Measurements from ENCODE around the gene SH3TC1. TPM values are rescaled to one million over a fixed set of nuclear protein-coding genes. Genes with fewer than 3 reads are reported as not detected.

SH3TC1 gene
- total RNA-seq, 1 experiment from 2014 or later: 5.0 TPM

DNA sequence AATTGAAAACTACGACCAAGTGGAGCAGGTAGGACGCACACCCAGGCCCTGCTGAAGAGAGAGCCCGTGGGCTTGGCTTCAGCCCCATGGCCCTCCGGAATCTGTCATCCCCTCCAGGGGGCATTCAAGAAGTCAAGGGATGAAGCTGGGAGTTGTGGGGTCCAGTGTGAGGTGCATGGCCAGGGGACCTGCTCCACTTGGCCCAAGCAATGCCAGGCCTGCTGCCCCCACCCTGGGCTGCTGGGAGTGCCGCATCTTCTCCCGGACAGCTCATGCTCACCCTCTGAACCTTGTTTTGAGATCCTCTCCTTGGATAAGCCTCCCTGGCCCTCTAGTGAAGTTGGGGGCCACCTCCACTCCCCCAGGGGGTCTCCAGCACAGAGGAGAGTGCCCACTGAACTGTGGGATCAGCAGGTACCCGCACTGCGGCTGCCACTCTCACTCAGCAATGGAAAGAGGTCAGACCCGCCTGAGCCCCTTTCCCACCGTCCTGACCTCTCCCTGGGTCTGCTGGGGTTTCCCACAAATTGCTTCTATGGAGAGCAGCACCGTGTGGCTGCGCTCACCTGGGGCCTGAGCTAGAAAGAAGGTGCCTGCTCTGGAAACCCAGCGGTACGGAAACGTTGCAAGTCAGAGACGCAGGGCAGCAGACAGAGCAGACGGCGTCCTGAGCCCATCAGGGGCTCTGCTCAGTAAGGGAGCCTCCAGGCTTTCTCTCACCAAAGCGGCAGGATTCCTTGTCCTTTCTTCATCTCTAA lies 35.5 kb upstream of the SH3TC1 start:
- no peak for DNase-seq (ENCODE audit: low read depth)

DNA sequence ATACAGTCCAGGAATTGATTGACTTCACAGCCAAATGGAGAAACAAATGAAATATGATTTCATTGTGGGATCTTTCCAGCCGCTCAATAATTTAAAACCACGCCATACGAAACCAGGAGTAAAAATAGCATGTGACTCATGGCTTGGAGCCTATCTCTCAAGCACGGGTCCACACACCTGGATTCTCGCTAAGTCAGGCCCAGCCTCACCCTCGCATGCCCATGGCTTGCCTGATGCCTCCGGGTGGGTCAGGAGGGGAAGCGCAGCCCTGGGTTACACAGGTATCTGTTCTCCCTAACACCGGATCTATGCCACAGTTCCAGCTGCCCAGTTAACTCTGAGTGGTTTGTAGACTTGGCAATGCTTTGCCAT lies 34.9 kb upstream of the SH3TC1 start:
- no peak for DNase-seq (ENCODE audit: low read depth)

DNA sequence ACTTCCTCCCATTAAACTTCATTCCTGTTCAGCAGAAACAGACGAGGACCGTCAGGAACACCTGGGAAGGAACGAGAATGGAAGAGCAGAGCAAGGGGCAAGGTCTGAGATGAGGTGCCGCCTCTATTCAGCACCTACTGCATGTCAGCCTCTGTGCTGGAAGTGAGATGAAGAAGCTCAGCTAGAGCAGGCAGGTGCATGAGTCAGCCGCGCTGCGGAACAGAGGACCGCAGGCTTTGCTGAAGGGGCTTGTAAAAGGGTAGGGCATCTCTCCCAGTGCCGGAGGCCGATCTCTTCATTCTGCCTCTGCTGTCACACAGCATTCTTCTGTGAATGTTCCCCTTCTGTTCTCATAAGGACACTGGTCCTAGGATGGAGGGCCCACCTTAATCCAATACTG lies 34.4 kb upstream of the SH3TC1 start:
- DNase-seq (ENCODE audit: low read depth): no peak

DNA sequence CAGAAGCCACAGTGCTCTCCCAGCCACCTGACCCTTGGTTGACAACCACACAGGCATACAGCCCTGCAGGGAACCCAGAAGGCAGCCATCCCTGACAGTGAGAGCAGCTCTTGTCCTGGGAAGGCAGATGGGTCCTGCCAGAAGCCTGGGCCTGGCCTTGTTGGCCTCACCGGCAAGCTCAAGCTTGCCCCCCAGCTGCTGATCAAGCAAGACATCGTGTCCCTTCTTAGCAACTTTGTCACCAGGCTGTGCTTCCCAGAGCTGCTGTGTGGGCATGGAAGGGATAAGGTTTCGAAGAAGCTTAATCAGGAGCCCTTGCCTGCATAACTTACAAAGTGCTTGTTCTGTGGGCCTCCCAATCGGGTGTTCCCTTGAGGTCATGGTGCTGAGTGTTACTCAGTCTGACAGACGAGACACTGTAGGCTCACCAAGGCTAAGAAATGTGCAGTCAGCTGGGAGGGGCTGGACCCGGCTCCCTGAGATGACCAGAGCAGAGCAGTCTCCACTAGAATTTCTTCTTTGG lies 33.7 kb upstream of the SH3TC1 start:
- no peak for DNase-seq (ENCODE audit: low read depth)

DNA sequence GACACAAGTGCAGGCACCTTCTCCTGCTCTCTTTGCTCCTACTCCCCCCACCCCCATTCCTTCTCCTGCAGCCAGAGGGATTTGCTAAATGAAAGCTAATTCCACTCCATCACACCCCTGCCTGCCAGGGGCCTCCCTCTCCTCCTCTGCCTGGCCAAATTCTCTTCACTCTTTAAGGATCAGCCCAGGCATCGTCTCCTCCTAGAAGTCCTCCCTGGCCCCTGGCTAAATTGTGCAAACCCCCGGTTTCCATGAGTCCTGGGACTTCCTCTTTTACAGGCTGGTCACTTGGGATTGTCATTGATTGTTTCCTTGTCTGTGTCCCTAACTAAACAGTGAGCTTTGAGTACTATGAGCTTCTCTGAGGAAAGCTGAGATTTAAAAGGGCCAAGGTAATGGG lies 31.8 kb upstream of the SH3TC1 start:
- DNase-seq (ENCODE audit: low read depth): no peak

DNA sequence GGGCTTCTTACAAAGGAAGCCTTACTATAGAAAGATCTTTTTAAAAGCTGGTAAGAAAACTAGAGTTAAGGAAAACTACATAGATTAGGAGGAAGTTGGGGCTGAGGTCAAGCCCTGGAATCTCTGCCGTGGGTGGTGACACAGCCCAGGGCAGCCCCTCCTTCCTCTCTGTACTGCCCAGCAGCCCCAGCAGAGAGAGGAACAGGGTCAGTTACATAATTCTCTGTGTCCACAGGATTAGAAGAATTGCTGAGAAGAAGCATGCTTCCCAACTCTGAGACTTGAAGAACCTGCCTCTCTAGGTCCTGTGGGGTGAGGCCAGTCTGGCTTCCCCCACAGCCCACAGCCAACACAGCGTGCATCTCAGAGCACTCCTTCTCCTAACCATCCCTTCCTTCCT lies 31.3 kb upstream of the SH3TC1 start:
- no peak for DNase-seq (ENCODE audit: low read depth)

DNA sequence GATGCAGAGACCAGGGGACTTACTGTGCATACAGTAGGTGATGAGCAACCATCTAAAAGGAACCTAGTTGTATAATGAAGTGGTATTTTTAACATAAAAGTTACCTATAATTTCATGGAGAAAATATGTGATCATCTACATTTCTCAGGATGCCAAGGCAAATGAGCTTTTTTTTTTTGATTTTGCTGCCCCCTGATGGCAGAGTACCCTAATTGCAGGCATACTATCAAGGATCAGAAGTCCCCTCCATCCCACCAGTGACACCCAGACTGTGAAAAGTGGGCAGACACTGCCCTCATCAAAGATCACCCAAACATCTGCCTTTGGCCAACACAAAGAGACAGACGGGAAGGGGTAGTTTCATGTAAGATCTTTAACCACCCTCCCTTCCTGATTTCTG lies 30.9 kb upstream of the SH3TC1 start:
- no peak for DNase-seq (ENCODE audit: low read depth)

DNA sequence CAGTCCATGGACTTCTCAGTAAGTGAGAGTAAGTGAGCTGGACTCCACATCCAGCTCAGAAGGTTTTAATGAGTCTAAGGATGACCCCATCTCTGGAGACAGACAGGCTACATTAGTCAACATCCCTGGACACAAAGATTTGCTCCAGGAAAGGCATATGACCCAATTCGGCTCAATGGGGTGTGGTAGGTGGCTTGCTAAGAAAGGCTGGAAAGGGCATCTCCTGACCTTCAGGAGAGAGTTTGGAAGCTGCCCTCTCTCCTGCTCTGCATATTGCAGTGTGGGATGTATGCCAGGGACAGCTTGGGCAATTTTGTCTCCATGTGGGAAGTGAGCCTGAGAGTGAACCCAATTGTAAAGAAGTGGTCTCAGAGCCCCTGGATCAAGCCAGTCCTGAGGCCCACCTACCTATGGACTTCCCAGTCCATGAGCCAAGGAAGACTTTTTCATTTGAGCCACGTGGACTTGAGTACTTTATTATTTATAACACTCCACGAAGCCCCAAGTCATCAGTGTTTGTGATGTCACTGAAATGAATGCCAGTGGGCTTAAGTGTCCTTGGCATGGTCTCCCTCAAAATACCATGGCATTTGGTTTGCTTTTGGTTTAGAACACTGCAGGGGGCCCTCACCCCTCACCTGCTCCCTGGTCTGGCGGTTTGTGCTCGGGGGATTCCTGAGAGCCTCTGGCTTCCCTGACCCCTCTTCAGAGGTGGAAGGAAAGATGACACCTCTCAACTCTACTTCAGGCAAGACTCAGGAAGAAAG lies 30.1 kb upstream of the SH3TC1 start:
- no peak for DNase-seq (ENCODE audit: low read depth)

DNA sequence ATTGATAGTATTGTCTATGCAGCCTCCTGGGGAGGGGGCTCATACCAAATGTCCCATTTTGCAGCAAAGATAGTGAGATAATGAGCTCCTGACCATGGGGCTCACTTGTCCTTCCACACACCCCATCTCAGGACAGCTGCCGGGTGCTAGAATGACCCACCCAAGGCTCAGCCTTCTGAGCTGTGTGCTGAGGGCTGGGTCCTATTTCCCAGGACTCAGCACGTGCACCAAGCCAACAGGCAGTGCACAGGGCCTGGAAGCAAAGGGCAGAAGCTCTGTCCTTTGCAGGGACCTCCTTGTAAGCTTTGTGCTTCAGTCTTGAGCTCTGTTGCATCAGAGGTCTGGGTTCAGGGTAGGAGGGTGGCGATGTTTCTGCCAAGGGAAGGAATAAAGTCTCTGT lies 29.3 kb upstream of the SH3TC1 start:
- no peak for DNase-seq (ENCODE audit: low read depth)

DNA sequence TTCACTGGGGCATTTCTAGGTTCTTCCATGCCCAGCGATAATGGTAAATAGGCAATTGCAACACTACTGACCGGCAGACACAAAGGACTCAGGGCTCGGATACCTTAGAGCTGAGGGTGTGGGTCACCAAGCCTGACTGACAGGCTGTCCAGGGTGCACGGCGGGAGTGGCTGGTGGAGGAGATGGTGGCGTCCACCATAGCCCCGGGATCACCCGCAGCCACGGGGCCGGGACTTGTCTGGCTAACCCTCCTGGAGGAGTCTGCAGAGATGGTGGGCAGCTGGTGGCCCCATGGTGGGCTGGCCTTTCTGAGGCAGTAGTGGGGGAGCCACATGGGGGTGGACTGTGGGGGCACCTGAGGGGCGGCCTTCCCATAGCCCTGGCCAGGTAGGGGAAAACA lies 28.7 kb upstream of the SH3TC1 start:
- DNase-seq (ENCODE audit: low read depth): no peak

DNA sequence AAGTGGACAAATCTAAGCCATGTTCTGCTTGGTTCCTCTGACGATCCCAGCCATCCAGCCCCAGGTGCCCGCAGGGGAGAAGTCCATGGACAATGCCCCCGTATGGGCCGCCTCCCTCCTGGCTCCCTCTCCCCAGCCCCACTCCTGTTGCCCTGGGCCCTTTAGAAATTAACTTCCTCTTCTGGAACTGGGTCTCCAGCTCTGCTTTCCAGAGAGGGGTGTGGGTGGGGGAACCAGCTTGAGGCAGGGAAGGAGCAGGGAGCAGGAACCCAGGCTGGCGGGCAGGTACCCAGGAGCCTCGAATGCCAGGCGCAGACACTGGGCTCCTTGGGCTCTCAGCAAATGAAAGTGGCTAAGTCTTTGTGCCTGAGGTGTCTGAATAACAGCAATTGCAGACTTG lies 27.8 kb upstream of the SH3TC1 start:
- no peak for DNase-seq (ENCODE audit: low read depth)

DNA sequence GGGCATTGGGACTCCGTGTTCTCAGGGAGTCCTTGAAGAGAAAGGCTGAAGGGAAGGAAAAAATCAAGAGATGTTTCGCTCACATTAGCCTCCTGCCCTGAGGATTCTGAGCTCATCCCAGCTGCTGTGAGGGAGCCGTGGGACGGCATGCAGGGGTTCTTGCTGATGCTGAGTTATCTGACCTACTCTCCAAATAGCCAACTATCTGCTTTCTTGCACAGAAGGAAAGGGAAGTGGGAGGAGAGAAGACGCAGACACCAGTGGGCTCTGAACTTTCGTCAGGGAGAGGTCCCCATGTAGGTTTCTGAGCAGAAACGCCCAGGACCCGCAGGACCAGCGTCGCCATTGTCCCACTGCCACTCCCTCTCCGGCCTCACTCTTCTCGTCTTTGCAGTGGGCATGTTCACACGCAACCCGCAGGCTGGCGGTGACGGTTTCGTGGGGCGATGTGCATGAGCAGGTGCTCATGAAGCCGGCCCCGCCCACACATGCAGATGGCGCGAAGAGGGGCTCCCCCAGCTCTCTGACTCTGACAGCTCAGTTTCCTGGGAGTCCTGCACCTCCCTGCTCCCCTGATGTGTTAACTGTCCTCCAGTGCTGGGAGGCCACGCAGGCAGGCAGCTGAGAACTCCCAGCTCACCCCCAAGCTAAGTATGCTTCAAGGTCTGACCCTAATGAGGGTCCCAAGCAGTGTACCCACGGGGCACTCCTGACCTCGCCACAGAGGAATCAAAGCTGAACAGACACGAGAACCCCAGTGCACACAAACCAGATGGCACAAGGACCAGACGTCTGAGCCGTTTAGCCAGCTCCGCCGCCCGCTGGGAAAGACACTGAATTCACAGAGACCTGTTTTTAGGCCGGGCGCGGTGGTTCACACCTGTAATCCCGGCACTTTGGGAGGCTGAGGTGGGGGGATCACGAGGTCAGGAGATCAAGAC lies 26.8 kb upstream of the SH3TC1 start:
- no peak for DNase-seq (ENCODE audit: low read depth)

DNA sequence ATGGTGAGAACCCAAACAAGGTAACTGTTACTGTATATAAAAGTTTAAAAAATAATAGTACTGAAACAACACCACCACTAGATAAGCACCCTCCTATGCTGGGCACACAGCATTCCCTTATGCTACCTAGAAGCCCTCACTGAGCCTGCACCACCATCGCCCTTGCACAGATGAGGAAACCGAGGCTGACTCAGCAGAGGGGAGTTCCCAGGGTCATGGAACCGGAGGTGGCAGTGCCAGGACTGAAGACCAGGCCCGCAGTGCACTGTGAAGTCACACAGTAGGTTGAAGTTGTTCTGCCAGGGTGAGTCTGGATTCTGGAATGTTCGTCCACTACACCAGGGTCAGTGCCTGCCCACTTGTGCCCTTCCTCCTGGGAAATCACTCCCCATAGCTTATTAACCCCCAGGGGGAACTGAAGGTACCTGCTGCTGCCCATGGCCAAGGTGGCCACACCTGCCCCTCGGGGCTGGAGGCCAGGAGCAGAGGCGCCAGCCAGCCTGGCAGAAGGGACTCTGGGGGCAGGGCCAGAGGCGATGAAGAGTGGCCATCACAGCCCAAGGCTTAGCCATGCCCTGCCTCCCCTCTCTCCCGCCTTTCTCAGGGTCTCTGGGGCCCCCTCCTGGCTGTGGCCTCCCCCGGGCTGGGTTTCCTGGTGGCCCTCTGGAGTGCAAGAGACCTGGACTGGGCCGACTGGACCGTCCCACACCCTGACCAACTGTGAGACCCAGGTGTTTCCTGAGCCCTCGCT lies 25.4 kb upstream of the SH3TC1 start:
- DNase-seq (ENCODE audit: low read depth): no peak

DNA sequence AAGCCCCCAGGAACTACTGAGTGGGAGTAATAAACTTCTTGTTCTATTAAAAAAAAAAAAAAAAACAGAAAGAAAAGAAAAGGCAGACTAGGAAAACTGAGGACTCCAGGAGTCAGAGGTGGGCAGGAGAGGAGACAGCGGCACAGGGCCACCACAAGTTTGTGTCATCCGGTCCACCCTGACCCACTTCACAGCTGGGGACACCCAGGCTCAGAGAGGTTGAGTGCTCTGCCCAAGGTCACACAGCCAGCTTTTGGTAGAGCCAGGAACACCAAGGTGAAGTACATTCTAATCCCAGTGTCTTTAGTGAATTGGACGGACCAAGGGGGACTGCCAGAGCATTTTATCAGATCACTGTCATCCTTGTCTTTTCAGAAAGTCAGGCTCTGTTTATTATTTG lies 24.1 kb upstream of the SH3TC1 start:
- DNase-seq (ENCODE audit: low read depth): no peak

DNA sequence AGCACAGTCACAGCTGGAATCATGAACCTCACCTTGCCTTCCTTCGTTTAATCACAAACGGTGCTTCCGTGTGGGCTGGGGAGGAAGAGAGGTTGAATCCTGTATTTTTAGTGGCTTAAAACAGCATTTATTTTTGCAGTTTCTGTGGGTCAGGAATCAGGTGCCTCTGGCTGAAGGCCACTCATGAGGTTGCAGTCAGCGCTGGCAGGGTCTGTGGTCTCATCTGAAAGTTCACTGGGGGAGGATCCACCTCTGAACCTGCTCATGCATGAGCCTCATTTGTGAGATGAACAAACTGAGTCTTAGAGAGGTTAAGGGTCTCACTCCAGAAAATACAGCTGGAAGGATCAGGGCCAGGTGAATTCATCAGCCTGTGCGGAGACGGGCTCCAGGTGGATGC lies 23.4 kb upstream of the SH3TC1 start:
- DNase-seq (ENCODE audit: low read depth): no peak

DNA sequence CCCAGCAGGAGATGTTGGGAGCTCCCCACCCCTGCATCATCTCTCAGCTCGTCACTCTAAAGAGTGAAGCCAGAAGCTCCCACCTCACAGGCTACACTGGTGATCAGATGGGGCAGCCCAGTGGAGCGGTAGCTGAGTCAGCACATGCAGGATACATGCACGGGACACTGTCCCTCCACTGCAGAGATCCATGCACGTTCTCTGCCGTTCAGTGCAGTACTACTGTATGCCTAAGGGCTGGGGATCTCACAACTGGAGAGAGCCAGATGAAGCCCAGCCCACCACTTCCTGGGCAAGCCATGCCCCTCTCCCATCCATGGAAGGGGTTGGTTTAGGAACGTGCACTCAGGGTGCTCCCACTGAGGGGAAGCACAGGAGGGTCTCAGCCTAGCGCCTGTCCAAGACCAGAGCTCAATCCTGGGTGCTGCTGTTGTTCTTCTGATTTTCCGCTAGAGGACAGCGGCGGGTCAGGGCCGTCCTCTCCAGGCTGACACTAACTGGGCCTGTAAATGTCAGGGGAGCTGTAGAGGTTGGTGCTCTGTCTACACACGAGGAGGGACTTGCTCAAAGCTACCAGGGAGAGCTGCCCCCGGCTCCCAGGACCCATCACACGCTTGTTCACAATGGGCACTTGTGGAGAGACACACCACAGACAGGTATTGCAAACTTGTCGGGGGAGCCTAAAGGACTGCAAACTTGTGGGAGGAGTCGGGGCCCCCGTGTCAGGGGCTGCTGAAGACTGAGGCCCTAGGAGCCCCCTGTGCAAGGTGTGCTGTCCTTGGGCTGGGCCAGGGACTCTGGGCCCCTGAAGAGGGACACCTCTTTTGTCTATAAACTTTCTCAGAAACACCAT lies 22.3 kb upstream of the SH3TC1 start:
- DNase-seq (ENCODE audit: low read depth): peak; percentile 46

DNA sequence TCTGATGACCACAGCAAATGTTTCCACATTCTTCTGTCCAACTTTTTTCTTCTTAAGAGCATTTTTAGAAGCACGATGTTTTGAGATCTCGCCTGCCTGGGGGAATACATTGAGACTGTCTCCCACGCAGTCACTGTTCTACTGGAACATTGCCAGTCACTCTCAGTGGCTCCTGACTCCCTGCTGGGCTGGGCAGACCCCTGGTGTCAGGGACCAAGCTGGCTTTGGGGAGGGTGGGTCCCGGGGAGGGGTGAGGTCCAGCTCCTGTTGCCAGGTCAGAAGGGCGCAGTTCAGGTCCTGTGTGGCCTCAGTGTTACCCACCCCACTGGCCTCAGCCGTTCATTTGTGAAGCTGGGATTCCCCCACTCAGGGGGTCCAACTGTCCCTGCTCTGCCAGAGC lies 21.5 kb upstream of the SH3TC1 start:
- no peak for DNase-seq (ENCODE audit: low read depth)

DNA sequence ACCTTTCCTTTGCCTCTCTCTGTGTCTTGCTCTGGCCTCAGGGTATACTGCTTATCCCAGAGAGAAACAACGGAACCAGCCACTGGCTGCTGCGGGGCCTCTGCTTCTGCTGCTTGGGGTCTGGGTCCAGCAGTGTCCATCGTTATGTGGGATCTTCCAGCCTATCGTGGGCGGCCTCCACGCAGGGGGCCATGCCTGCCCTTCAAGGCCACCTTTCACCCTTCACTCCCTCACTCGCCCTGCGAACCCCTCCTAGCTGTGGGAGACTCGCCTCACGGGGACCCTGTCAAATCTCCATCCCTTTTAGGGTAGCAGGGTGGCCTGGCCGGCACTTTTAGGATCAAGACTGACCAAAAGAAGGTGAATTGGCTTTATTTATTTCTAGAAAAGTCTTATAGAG lies 21.1 kb upstream of the SH3TC1 start:
- no peak for DNase-seq (ENCODE audit: low read depth)

DNA sequence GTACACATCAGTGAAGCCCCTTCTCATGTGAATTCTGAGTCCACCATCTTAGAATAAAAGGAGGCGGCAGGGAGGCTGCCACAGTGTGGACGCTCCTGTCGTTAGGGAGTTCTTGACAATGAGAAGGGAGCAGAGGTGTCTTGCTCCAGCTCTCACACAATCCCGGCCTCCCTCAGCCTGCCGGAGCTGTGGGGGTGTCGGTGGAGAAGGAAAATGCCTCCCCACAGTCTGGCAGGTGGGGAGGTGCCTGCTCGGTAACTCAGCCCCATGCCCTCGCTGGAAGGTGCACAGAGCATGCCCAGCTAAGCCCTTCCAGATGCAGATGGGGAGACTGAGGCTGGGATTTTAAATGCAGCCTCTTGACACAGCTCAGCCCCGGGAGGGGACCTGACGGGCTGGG lies 20.0 kb upstream of the SH3TC1 start:
- DNase-seq (ENCODE audit: low read depth): no peak

DNA sequence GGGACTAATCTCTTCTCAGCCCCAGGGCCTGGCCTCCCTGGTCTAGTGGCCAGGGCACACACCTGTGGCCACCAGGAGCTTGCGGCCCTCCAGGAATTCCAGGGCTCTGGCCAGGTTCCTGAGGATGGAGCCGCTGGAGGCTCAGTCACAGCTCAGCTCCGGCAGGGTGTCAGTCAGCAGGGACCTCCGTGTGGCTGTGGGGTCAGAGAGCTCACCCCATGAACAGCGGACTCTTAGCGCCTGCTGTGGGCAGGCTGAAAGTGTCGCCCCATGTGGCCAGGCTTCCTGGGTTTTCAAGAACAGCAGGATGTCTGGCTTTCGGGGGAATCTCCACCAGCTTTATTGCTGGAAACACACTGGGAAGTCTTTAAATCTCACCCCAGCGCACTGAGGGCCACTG lies 19.3 kb upstream of the SH3TC1 start:
- DNase-seq (ENCODE audit: low read depth): no peak
